CD8-positive, alpha-beta T cell (primary cell): Measurements from ENCODE around the gene HNRNPCL4. TPM values are rescaled to one million over a fixed set of nuclear protein-coding genes. Genes with fewer than 3 reads are reported as not detected.

Experiments
- total RNA-seq, 46 experiments: library from RNA in 2 of 46; stranded (reverse) in 2 of 46; gene quantifications; one replicate each; pipeline ENCODE4 v1.2.3 and lab custom pipeline; 2021 to 2026

The HNRNPCL4 gene
- total RNA-seq, 2 experiments from 2014 or later = not detected

Other genes starting within 250 kb of the HNRNPCL4 start
- not detected for gene PRAMEF7, start 249.0 kb downstream of the HNRNPCL4 start, total RNA-seq
- not detected for gene PRAMEF6, start 218.1 kb downstream of the HNRNPCL4 start, total RNA-seq
- not detected for gene PRAMEF27, start 109.1 kb downstream of the HNRNPCL4 start, total RNA-seq
- gene HNRNPCL3, start 104.9 kb downstream of the HNRNPCL4 start, total RNA-seq = not detected
- not detected for gene PRAMEF25, start 94.9 kb downstream of the HNRNPCL4 start, total RNA-seq
- gene HNRNPCL2, start 48.8 kb downstream of the HNRNPCL4 start, total RNA-seq = not detected
- not detected for gene PRAMEF26, start 9.6 kb downstream of the HNRNPCL4 start, total RNA-seq
- not detected for gene PRAMEF9, start 6.2 kb upstream of the HNRNPCL4 start, total RNA-seq
- not detected for gene PRAMEF13, start 35.8 kb upstream of the HNRNPCL4 start, total RNA-seq
- gene PRAMEF18, start 60.5 kb upstream of the HNRNPCL4 start, total RNA-seq = not detected
- gene PRAMEF5, start 88.6 kb upstream of the HNRNPCL4 start, total RNA-seq = not detected
- gene PRAMEF8, start 119.5 kb upstream of the HNRNPCL4 start, total RNA-seq = not detected
- gene PRAMEF33, start 137.9 kb upstream of the HNRNPCL4 start, total RNA-seq = not detected
- not detected for gene PRAMEF15, start 149.9 kb upstream of the HNRNPCL4 start, total RNA-seq
- gene PRAMEF14, start 181.5 kb upstream of the HNRNPCL4 start, total RNA-seq = not detected
- not detected for gene PRAMEF19, start 206.3 kb upstream of the HNRNPCL4 start, total RNA-seq
- gene PRAMEF17, start 224.0 kb upstream of the HNRNPCL4 start, total RNA-seq = not detected
- not detected for gene PRAMEF20, start 244.8 kb upstream of the HNRNPCL4 start, total RNA-seq